Sigmoid colon (tissue), 4 donors: ENCODE results near the gene PCNX1.

Experiments used
- EP300 ChIP-seq, 4 donors: sonication (generic); formaldehyde crosslinking; IDR thresholded peaks; one replicate each; pipeline ENCODE4 v1.6.1; 2017; ENCODE audit warnings: antibody characterized with exemption in 4 of 4
- POLR2A ChIP-seq, 2 donors: fragments of 450-650 bp; IDR thresholded peaks; one replicate each; pipeline ENCODE4 v1.6.1; 2016; ENCODE audit warnings: antibody characterized with exemption in 2 of 2, mild to moderate bottlenecking in 2 of 2, moderate library complexity in 2 of 2
- POLR2AphosphoS5 ChIP-seq, 4 donors: sonication (generic); formaldehyde crosslinking; IDR thresholded peaks; one replicate each; pipeline ENCODE4 v1.6.1; 2017; ENCODE audit warnings: antibody characterized with exemption in 4 of 4
- TF ChIP-seq, protein P1 (sequence below), 4 experiments: fragments of 450-650 bp in 3 of 4; fragments of 200-600 bp in 1 of 4; IDR thresholded peaks; one replicate each; pipeline ENCODE4 v1.5.1; 2016 to 2019; ENCODE audit warnings: antibody characterized with exemption in 4 of 4, mild to moderate bottlenecking in 3 of 4, moderate library complexity in 2 of 4

DNA sequence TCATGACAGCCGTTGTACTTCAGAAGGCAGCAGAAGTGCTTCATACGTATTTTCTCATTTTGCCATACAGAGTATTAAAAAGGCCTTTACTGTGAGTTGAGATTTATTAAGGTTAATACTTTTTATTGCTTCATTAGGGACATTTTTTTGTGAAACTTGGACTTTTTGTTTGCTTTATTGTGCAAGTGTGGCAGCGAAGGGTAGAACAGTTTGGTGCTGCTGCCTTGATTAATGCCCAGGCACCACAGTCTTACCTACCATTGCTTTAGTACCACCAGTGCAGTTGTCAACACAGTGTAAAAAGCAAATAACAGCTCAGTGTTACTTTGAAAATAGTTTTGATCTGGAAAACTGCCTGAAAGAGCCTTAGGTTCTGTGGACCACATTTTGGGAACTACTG lies 147.4 kb downstream of the PCNX1 start:
- TF ChIP-seq POLR2AphosphoS5 (IDR thresholded peaks at IDR 0.05) (no peak), EP300 (IDR thresholded peaks at IDR 0.05) (no peak), POLR2A (IDR thresholded peaks at IDR 0.05) (no peak)
- TF ChIP-seq, protein P1, sequence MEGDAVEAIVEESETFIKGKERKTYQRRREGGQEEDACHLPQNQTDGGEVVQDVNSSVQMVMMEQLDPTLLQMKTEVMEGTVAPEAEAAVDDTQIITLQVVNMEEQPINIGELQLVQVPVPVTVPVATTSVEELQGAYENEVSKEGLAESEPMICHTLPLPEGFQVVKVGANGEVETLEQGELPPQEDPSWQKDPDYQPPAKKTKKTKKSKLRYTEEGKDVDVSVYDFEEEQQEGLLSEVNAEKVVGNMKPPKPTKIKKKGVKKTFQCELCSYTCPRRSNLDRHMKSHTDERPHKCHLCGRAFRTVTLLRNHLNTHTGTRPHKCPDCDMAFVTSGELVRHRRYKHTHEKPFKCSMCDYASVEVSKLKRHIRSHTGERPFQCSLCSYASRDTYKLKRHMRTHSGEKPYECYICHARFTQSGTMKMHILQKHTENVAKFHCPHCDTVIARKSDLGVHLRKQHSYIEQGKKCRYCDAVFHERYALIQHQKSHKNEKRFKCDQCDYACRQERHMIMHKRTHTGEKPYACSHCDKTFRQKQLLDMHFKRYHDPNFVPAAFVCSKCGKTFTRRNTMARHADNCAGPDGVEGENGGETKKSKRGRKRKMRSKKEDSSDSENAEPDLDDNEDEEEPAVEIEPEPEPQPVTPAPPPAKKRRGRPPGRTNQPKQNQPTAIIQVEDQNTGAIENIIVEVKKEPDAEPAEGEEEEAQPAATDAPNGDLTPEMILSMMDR (IDR thresholded peaks at IDR 0.05), result no peak
